Fibroblast of lung (primary cell): Measurements from ENCODE around the gene SUGCT.

Source experiments
- CTCF ChIP-seq, 2 donors: IDR thresholded peaks in 1 of 2; conservative IDR thresholded peaks in 1 of 2; 1 replicate in 1 of 2; 2 replicates in 1 of 2; pipeline ENCODE4 v1.5.1; 2011 to 2012; ENCODE audit warnings: low read length in 2 of 2, control low read depth in 1 of 2, inconsistent platforms in 1 of 2, low read depth in 1 of 2, mild to moderate bottlenecking in 1 of 2
- EZH2 ChIP-seq: IDR thresholded peaks from 2 replicates; pipeline ENCODE4 v1.5.1; 2012; ENCODE audit warnings: low read length, control low read depth, mild to moderate bottlenecking; ENCODE audit errors: missing control alignments

GRCh38 chr7:40810274-40810673 lies 675.5 kb downstream of the SUGCT start:
- TF ChIP-seq CTCF (conservative IDR thresholded peaks at IDR 0.05 in 1 of 2, IDR thresholded peaks at IDR 0.05 in 1 of 2; ENCODE audit: low read depth in 1 of 2, low read length in 2 of 2) (no peak), EZH2 (no peak)
